ENCODE measurements around the gene CD101.

The CD101 gene

DNA sequence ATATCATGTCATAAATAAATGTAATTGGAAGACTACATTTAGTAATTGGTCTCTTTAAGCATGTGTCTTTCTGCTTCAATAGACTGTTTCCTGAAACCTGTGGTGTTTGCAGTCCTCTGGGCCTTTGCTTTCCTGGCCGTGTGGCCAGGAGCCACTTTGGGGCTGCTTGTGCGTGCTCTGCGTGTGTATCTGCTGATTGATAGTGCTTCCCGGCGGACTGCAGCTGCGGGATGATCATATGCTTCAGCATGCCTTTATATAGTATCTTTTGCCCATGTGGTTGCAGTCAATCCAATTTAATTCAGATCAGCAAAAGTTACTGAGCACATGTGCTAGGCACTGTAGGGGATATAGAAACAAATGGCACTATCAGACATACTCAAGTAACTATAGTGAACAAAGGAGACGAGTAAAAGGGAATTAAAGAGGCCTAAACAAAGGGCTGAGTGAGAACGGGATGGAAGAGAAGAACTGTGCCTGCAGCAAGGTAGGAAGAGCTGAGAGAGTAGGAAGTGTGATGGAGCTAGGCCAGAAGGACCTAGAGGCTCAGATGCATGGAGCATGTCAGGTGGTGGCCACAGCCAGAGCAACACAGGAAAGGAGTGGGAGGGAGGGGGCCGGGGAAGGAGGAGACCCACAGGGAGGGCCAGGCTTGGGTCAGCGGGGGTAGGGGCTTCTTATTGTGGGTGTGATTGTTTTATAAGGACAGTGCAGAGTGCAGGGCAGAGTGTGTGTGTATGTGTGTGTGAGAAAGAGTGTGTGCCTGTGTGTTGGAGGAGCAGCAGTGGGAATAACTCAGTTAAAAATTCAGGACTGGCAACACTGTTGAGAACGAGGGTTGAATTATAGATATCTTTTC, 31.4 kb downstream of the CD101 start:
- no peaks in the 10 kb centered on the region for H4K20me1 ChIP-seq (ENCODE audit: control insufficient read depth, insufficient read depth, low read depth, low read length)
- H3K79me2 ChIP-seq (ENCODE audit: control insufficient read depth, low read length), result no peaks in the 10 kb centered on the region
- no peak overlapping the region for H3K4me2 ChIP-seq (ENCODE audit: low read length)
- H3K9me2 ChIP-seq (replicated peaks; ENCODE audit: control insufficient read depth, low read length), result no peaks in the 10 kb centered on the region
- H3K27ac ChIP-seq (ENCODE audit: low read depth, low read length), result no peak overlapping the region
- no peaks in the 10 kb centered on the region; the same call in 1 of the 2 replicates for H3K27me3 ChIP-seq (ENCODE audit: control insufficient read depth, low read length)
- H3F3A ChIP-seq (ENCODE audit: control insufficient read depth, insufficient read depth), result no peaks in the 10 kb centered on the region
- no peak overlapping the region for H3K4me3 ChIP-seq (ENCODE audit: low read length)
- no peaks in the 10 kb centered on the region for H3K4me1 ChIP-seq (ENCODE audit: control insufficient read depth, low read length)
- TF ChIP-seq, protein P1, sequence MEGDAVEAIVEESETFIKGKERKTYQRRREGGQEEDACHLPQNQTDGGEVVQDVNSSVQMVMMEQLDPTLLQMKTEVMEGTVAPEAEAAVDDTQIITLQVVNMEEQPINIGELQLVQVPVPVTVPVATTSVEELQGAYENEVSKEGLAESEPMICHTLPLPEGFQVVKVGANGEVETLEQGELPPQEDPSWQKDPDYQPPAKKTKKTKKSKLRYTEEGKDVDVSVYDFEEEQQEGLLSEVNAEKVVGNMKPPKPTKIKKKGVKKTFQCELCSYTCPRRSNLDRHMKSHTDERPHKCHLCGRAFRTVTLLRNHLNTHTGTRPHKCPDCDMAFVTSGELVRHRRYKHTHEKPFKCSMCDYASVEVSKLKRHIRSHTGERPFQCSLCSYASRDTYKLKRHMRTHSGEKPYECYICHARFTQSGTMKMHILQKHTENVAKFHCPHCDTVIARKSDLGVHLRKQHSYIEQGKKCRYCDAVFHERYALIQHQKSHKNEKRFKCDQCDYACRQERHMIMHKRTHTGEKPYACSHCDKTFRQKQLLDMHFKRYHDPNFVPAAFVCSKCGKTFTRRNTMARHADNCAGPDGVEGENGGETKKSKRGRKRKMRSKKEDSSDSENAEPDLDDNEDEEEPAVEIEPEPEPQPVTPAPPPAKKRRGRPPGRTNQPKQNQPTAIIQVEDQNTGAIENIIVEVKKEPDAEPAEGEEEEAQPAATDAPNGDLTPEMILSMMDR (IDR thresholded peaks at IDR 0.05; ENCODE audit: low read depth, low read length, poor library complexity, severe bottlenecking), result no peak
- no peak for TF ChIP-seq EZH2phosphoT487 (IDR thresholded peaks at IDR 0.05; ENCODE audit: borderline replicate concordance, low read length)
- no peaks in the 10 kb centered on the region for H3K9me3 ChIP-seq (ENCODE audit: control insufficient read depth, insufficient read depth, low read length)
- no peaks in the 10 kb centered on the region for H3K36me3 ChIP-seq (ENCODE audit: control insufficient read depth, low read length)

DNA sequence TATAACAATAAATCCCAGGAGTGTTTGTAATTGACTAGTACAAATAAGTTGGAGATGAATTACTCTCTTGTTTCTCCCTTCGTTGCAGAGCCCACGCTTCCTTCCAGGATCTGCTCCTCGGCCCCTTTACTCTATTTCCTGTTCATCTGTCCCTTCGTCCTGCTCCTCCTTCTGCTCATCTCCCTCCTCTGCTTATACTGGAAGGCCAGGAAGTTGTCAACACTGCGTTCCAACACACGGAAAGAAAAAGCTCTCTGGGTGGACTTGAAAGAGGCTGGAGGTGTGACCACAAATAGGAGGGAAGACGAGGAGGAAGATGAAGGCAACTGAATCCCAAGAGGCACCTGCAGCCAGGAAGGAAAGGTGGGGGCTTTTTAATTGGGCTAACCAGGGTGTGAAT, 32.2 kb downstream of the CD101 start:
- Histone ChIP-seq H3K27me3 (ENCODE audit: control insufficient read depth, low read length) (no peaks in the 10 kb centered on the region), H3K27ac (ENCODE audit: low read depth, low read length) (no peak overlapping the region), H3K9me3 (ENCODE audit: control insufficient read depth, insufficient read depth, low read length) (no peaks in the 10 kb centered on the region), H3K4me1 (ENCODE audit: control insufficient read depth, low read length) (no peaks in the 10 kb centered on the region), H3K9me2 (replicated peaks; ENCODE audit: control insufficient read depth, low read length) (no peaks in the 10 kb centered on the region), H3F3A (ENCODE audit: control insufficient read depth, insufficient read depth) (no peaks in the 10 kb centered on the region), H3K4me2 (ENCODE audit: low read length) (no peak overlapping the region), H4K20me1 (ENCODE audit: control insufficient read depth, insufficient read depth, low read depth, low read length) (no peaks in the 10 kb centered on the region), H3K79me2 (ENCODE audit: control insufficient read depth, low read length) (no peaks in the 10 kb centered on the region), H3K4me3 (ENCODE audit: low read length) (no peak overlapping the region), H3K36me3 (ENCODE audit: control insufficient read depth, low read length) (no peaks in the 10 kb centered on the region)
- no peak for TF ChIP-seq EZH2phosphoT487 (IDR thresholded peaks at IDR 0.05; ENCODE audit: borderline replicate concordance, low read length)
- TF ChIP-seq, protein P1 (IDR thresholded peaks at IDR 0.05; ENCODE audit: low read depth, low read length, poor library complexity, severe bottlenecking), result no peak

DNA sequence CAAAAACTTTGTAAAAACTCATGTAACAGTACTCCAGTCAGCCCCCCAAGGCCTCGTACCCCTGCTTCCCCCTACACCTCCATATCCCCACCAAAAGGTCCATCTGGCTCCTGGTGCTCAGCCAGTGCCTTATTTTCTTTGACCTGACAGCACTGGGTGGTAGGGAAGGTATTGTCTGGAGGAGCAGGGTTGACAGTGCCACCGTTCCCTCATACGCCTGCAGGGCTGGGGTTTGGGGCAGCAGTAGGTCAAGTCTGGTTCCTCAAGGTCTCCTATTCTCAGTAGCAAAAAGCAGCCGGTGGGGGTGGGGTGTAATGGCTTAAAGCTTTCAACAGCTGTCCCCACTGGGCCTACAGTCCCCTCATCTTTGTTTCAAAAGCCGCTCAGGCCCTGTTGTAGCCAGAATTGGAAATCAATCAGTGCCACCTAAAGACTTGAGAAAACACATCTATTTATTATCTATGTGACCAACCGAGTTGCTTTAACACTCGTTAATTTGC, 33.3 kb downstream of the CD101 start:
- H3K36me3 ChIP-seq (ENCODE audit: control insufficient read depth, low read length), result no peaks in the 10 kb centered on the region
- TF ChIP-seq, protein P1 (IDR thresholded peaks at IDR 0.05; ENCODE audit: low read depth, low read length, poor library complexity, severe bottlenecking), result no peak
- no peak for TF ChIP-seq EZH2phosphoT487 (IDR thresholded peaks at IDR 0.05; ENCODE audit: borderline replicate concordance, low read length)
- no peaks in the 10 kb centered on the region for H3K4me1 ChIP-seq (ENCODE audit: control insufficient read depth, low read length)
- H3K4me3 ChIP-seq (ENCODE audit: low read length), result no peak overlapping the region
- H3K27ac ChIP-seq (ENCODE audit: low read depth, low read length), result no peak overlapping the region
- no peaks in the 10 kb centered on the region for H3K9me2 ChIP-seq (replicated peaks; ENCODE audit: control insufficient read depth, low read length)
- H3F3A ChIP-seq (ENCODE audit: control insufficient read depth, insufficient read depth), result no peaks in the 10 kb centered on the region
- no peak overlapping the region for H3K4me2 ChIP-seq (ENCODE audit: low read length)
- H3K9me3 ChIP-seq (ENCODE audit: control insufficient read depth, insufficient read depth, low read length), result no peaks in the 10 kb centered on the region
- H4K20me1 ChIP-seq (ENCODE audit: control insufficient read depth, insufficient read depth, low read depth, low read length), result no peaks in the 10 kb centered on the region
- no peaks in the 10 kb centered on the region for H3K79me2 ChIP-seq (ENCODE audit: control insufficient read depth, low read length)
- no peaks in the 10 kb centered on the region for H3K27me3 ChIP-seq (ENCODE audit: control insufficient read depth, low read length)

Data from DOHH2 (cell line).